Neuron (in vitro differentiated cells): ENCODE results near the gene CCDC3.

Experiments
- H2AFZ ChIP-seq: one replicate; pipeline ENCODE4 v1.6.1; 2013; ENCODE audit warnings: low read depth, mild to moderate bottlenecking, inconsistent platforms, low read length, moderate library complexity
- H3K27me3 ChIP-seq: one replicate; pipeline ENCODE4 v1.6.1; 2013; ENCODE audit warnings: low read length; ENCODE audit not compliant: insufficient read depth
- H3K36me3 ChIP-seq: one replicate; pipeline ENCODE4 v1.6.1; 2013; ENCODE audit warnings: low read length; ENCODE audit not compliant: insufficient read depth
- H3K4me1 ChIP-seq: one replicate; pipeline ENCODE4 v1.6.1; 2013; ENCODE audit warnings: low read length; ENCODE audit not compliant: insufficient read depth
- H3K4me3 ChIP-seq: 2 replicates; pipeline ENCODE4 v1.5.1; 2013; ENCODE audit warnings: mild to moderate bottlenecking, low read length, moderate library complexity
- H3K9me3 ChIP-seq: one replicate; pipeline ENCODE4 v1.6.1; 2013; ENCODE audit warnings: low read length

The CCDC3 gene

DNA sequence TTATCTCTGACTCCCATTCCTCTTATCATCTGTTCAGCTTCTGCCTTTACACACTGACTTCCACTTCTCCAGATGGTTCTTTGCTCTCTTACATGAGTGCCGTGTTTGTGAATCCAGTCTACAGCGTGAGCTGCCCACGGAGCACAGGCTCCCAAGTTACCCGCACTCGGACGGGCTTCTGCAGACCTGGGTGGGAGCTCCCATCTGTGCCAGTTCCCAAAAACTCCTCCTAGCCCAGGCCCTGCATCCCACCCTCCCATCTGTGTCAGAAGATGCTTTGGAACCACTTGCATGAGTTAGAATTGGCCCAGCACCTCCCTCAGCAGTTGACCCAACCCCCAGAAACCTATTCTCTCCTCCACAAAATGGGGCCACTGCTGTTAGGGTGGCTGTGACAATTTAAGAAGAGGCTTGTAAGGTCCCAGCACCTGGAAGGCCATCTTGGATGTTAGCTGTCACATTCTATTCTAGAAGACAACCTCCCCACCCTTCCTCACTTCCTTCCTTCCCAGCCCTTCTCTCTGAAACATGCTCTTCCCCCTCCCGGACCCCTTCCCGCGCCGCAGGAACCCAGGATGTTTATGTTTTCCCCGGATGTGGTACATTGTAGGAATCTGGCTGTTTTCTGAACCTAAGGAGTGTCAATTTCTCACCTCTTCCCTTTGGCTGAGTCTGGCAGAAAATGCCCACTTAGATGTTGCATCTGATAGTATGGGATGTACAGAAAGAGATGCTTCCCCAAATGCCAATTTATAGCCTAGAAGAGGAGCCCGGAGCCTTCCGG is 79.2 kb downstream of the CCDC3 start:
- Histone ChIP-seq H2AFZ (no peak overlapping the region), H3K4me1 (no peaks in the 10 kb centered on the region), H3K36me3 (no peaks in the 10 kb centered on the region), H3K27me3 (no peaks in the 10 kb centered on the region), H3K9me3 (no peaks in the 10 kb centered on the region), H3K4me3 (no peak overlapping the region)

DNA sequence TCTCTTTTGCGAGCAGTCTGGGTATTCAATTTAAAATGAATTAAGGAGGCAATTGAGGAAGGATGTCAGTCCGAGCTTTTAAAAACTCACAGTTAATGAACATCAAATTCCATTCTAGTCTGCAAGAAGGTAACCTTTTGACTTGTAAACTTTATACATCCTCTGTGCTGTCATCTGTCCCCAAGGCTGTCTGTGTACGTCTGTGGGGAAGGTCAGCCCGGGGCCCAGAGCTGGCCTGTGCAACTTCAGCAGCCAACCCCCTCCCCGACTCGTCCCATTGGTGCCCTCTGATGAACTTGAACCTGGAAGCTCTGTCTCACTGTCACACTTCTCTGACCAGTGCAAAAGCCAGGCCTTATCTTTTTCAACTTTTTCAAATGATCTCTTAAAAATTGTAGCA is 80.3 kb downstream of the CCDC3 start:
- Histone ChIP-seq H3K4me3 (no peak overlapping the region), H3K36me3 (no peaks in the 10 kb centered on the region), H3K27me3 (no peaks in the 10 kb centered on the region), H3K4me1 (no peaks in the 10 kb centered on the region), H2AFZ (no peak overlapping the region), H3K9me3 (no peaks in the 10 kb centered on the region)

- Histone ChIP-seq H3K36me3 (no peaks in the 10 kb centered on the region), H3K4me1 (no peaks in the 10 kb centered on the region)
Observed at GRCh38 chr10:12919574-12919973, 81.9 kb downstream of the CCDC3 start.

DNA sequence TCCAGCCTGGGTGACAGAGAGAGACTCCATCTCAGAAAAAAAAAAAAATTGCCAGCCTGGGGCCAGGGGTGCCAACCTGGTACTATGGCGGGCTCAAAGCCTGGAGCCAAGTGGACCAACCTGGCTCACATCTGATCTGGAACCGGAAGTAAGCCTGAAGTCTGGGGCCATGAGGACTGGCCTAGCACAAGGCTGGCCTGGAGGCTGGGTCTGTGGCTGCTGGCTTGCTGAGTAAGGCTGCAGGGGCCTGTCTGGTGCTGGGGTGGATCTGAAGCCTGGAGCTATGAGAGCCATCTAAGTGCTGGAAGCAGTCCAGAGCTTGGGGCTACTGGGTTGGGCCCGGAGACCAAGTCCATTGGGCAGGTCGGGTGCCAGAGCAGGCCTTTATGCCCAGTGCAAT is 84.9 kb downstream of the CCDC3 start:
- no peaks in the 10 kb centered on the region for H3K36me3 ChIP-seq
- H3K4me1 ChIP-seq: no peaks in the 10 kb centered on the region
- no peak overlapping the region for H3K4me3 ChIP-seq
- H3K9me3 ChIP-seq: no peaks in the 10 kb centered on the region
- no peaks in the 10 kb centered on the region for H3K27me3 ChIP-seq
- H2AFZ ChIP-seq: no peak overlapping the region

More at GRCh38 chr10:12919574-12919973, 81.9 kb downstream of the CCDC3 start:
- Histone ChIP-seq H3K4me3 (no peak overlapping the region), H3K9me3 (no peaks in the 10 kb centered on the region), H2AFZ (no peak overlapping the region), H3K27me3 (no peaks in the 10 kb centered on the region)

GRCh38 chr10:12915637-12916168 is 85.8 kb downstream of the CCDC3 start:
- H3K36me3 ChIP-seq: no peaks in the 10 kb centered on the region
- H3K9me3 ChIP-seq: no peaks in the 10 kb centered on the region
- no peak overlapping the region for H3K4me3 ChIP-seq
- no peaks in the 10 kb centered on the region for H3K4me1 ChIP-seq
- H2AFZ ChIP-seq: no peak overlapping the region
- no peaks in the 10 kb centered on the region for H3K27me3 ChIP-seq

GRCh38 chr10:12914111-12914510 is 87.4 kb downstream of the CCDC3 start:
- Histone ChIP-seq H2AFZ (no peak overlapping the region), H3K9me3 (no peaks in the 10 kb centered on the region), H3K27me3 (no peaks in the 10 kb centered on the region), H3K4me1 (no peaks in the 10 kb centered on the region), H3K36me3 (no peaks in the 10 kb centered on the region), H3K4me3 (no peak overlapping the region)

DNA sequence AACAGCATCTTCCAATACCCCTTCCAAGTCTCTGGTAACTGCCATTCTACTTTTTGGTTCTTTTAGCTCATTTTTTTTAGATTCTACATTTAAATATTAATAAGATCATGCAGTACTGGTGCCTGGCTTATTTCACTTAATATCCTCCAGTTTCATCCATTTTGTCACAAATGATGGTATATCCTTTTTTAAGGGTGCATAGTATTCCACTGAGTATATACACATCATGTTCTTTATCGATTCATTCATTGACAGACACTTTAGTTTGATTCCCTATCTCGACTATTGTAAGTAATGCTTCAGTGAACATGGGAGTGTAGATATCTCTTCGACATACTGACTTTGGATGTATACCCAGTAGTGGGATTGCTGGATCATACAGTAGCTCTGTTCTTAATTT is 89.7 kb downstream of the CCDC3 start:
- no peaks in the 10 kb centered on the region for H3K36me3 ChIP-seq
- no peaks in the 10 kb centered on the region for H3K4me1 ChIP-seq
- no peak overlapping the region for H2AFZ ChIP-seq
- H3K4me3 ChIP-seq: no peak overlapping the region
- H3K9me3 ChIP-seq: no peaks in the 10 kb centered on the region
- no peaks in the 10 kb centered on the region for H3K27me3 ChIP-seq

DNA sequence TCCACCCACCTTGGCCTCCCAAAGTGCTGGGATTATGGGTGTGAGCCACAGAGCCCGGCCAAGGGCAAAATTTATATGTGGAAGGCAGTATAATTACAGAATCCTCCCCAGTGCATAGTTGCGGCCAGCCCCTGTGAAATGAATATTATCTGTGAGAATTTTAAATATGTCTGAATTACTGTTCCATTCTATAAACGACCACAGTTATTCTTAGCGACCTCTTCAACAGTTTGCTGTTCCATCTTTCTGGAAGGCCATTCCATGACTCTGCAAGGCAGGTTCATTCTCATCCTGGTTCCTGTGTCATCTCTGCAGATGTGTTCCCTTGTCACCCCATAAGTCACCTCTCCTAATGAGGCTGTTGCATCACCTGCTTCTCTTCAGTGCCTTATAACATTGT is 90.7 kb downstream of the CCDC3 start:
- H3K4me3 ChIP-seq: no peak overlapping the region
- no peaks in the 10 kb centered on the region for H3K9me3 ChIP-seq
- no peaks in the 10 kb centered on the region for H3K27me3 ChIP-seq
- no peaks in the 10 kb centered on the region for H3K36me3 ChIP-seq
- no peaks in the 10 kb centered on the region for H3K4me1 ChIP-seq
- H2AFZ ChIP-seq: no peak overlapping the region

DNA sequence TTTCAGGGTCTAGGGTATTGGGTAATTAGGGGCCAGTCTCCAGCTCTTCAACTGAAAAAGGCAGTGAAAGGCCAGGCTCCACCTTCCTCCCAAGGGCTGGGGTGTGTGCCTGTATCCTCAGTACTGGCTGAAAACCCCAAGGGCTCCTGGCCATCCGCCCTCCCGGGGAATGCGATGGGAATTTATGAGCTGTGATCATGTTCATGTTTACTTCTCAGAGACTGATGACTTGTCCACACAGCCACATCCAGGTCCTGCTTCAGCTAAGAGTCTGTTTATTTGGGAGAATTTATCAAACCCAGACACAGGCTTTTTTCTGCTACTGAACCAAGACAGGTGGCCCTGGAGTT is 91.7 kb downstream of the CCDC3 start:
- H3K4me1 ChIP-seq: no peaks in the 10 kb centered on the region
- no peaks in the 10 kb centered on the region for H3K27me3 ChIP-seq
- H3K9me3 ChIP-seq: no peaks in the 10 kb centered on the region
- no peak overlapping the region for H2AFZ ChIP-seq
- H3K4me3 ChIP-seq: no peak overlapping the region
- H3K36me3 ChIP-seq: no peaks in the 10 kb centered on the region

GRCh38 chr10:12909182-12909835 is 92.2 kb downstream of the CCDC3 start:
- no peaks in the 10 kb centered on the region for H3K36me3 ChIP-seq
- H3K4me3 ChIP-seq: no peak overlapping the region
- no peaks in the 10 kb centered on the region for H3K4me1 ChIP-seq
- no peaks in the 10 kb centered on the region for H3K9me3 ChIP-seq
- H3K27me3 ChIP-seq: no peaks in the 10 kb centered on the region
- no peak overlapping the region for H2AFZ ChIP-seq

DNA sequence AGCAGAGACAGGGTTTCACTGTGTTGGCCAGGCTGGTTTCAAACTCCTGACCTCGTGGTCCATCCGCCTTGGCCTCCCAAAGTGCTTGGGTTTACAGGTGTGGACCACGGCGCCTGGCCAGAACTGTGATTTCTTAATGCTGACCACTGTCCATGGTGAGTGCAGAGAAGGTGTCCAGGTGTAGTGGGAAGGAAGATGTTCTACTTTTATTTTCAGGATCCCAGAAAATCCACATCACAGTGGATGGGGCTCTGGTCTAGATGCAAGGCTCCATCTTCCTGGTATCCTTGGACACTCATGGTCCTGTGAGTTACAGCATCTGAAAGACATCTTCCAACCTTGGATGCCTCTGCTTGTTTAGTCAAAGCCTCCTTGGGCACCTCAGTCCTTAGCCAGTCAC is 92.7 kb downstream of the CCDC3 start:
- Histone ChIP-seq H3K27me3 (no peaks in the 10 kb centered on the region), H2AFZ (no peak overlapping the region), H3K9me3 (no peaks in the 10 kb centered on the region), H3K4me1 (no peaks in the 10 kb centered on the region), H3K36me3 (no peaks in the 10 kb centered on the region), H3K4me3 (no peak overlapping the region)

DNA sequence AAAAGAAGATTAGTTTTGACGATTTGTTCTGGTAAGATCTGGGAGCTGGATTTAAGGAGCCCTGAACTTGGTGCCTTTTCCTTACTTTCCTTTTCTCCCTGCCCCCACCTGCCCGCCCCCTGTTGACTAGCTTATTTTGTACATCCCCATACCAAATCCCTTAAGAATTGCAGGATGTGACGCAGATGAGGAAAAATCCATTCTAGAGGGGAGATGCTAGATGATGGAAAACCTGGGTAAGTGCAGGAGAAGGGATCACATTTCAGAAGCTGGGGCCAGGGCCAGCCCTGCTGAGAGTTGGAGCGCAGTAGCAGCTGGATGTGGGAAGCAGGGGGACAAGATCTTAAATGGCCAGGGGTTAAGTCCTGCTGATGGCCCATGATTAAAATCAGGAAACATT is 93.9 kb downstream of the CCDC3 start:
- peaks cover 2% of the 10 kb centered on the region for H3K4me1 ChIP-seq
- no peaks in the 10 kb centered on the region for H3K36me3 ChIP-seq
- no peaks in the 10 kb centered on the region for H3K9me3 ChIP-seq
- H2AFZ ChIP-seq: no peak overlapping the region
- no peak overlapping the region for H3K4me3 ChIP-seq
- no peaks in the 10 kb centered on the region for H3K27me3 ChIP-seq

GRCh38 chr10:12906051-12906541 is 95.4 kb downstream of the CCDC3 start:
- H3K4me1 ChIP-seq: peaks cover 5% of the 10 kb centered on the region
- H3K4me3 ChIP-seq: no peak overlapping the region
- H3K27me3 ChIP-seq: no peaks in the 10 kb centered on the region
- H3K9me3 ChIP-seq: no peaks in the 10 kb centered on the region
- no peak overlapping the region for H2AFZ ChIP-seq
- H3K36me3 ChIP-seq: no peaks in the 10 kb centered on the region
